KOPT-K1 (cell line): Measurements from ENCODE around the gene VWA2.

Experiments used
- H3K27ac ChIP-seq: fragments of 200-600 bp; sonication (generic); 2 replicates; pipeline ENCODE4 v1.5.1; 2016; ENCODE audit warnings: antibody characterized with exemption, mild to moderate bottlenecking, low read depth, low read length; ENCODE audit not compliant: poor library complexity, severe bottlenecking
- H3K36me3 ChIP-seq: fragments of 200-600 bp; sonication (generic); 2 replicates; pipeline ENCODE4 v1.5.1; 2017; ENCODE audit warnings: antibody characterized with exemption, mild to moderate bottlenecking, low read length, moderate library complexity; ENCODE audit not compliant: insufficient read depth
- H3K9me3 ChIP-seq: fragments of 200-600 bp; sonication (generic); 2 replicates; pipeline ENCODE4 v1.5.1; 2017; ENCODE audit warnings: antibody characterized with exemption, low read length, mild to moderate bottlenecking; ENCODE audit not compliant: insufficient read depth, poor library complexity, severe bottlenecking

The VWA2 gene

GRCh38 chr10:114278884-114279191 is 39.8 kb downstream of the VWA2 start:
- no peaks in the 10 kb centered on the region for H3K36me3 ChIP-seq
- no peak overlapping the region for H3K27ac ChIP-seq
- no peaks in the 10 kb centered on the region for H3K9me3 ChIP-seq

- Histone ChIP-seq H3K36me3 (no peaks in the 10 kb centered on the region), H3K27ac (no peak overlapping the region), H3K9me3 (no peaks in the 10 kb centered on the region)
Observed at GRCh38 chr10:114279289-114279688, 40.2 kb downstream of the VWA2 start.

- Histone ChIP-seq H3K9me3 (no peaks in the 10 kb centered on the region), H3K27ac (no peak overlapping the region), H3K36me3 (no peaks in the 10 kb centered on the region)
Observed at GRCh38 chr10:114279901-114280644, 41.0 kb downstream of the VWA2 start.

- Histone ChIP-seq H3K27ac (no peak overlapping the region), H3K9me3 (no peaks in the 10 kb centered on the region)
Observed at GRCh38 chr10:114281006-114281405, 42.0 kb downstream of the VWA2 start.

GRCh38 chr10:114281461-114281860 is 42.4 kb downstream of the VWA2 start:
- Histone ChIP-seq H3K9me3 (no peaks in the 10 kb centered on the region), H3K36me3 (no peaks in the 10 kb centered on the region), H3K27ac (no peak overlapping the region)

More at GRCh38 chr10:114281006-114281405, 42.0 kb downstream of the VWA2 start:
- no peaks in the 10 kb centered on the region for H3K36me3 ChIP-seq

- Histone ChIP-seq H3K9me3 (no peaks in the 10 kb centered on the region), H3K36me3 (no peaks in the 10 kb centered on the region), H3K27ac (no peak overlapping the region)
Observed at GRCh38 chr10:114282526-114282925, 43.5 kb downstream of the VWA2 start.

- no peak overlapping the region for H3K27ac ChIP-seq
Observed at GRCh38 chr10:114283091-114283490, 44.0 kb downstream of the VWA2 start.

GRCh38 chr10:114283535-114284234 is 44.6 kb downstream of the VWA2 start:
- no peaks in the 10 kb centered on the region for H3K36me3 ChIP-seq

More at GRCh38 chr10:114283091-114283490, 44.0 kb downstream of the VWA2 start:
- H3K9me3 ChIP-seq: no peaks in the 10 kb centered on the region
- no peaks in the 10 kb centered on the region for H3K36me3 ChIP-seq

GRCh38 chr10:114284346-114285071 is 45.5 kb downstream of the VWA2 start:
- Histone ChIP-seq H3K36me3 (no peaks in the 10 kb centered on the region), H3K27ac (no peak overlapping the region), H3K9me3 (no peaks in the 10 kb centered on the region)

More at GRCh38 chr10:114283535-114284234, 44.6 kb downstream of the VWA2 start:
- no peaks in the 10 kb centered on the region for H3K9me3 ChIP-seq
- H3K27ac ChIP-seq: no peak overlapping the region

GRCh38 chr10:114285961-114286441 is 46.9 kb downstream of the VWA2 start:
- Histone ChIP-seq H3K27ac (no peak overlapping the region), H3K9me3 (no peaks in the 10 kb centered on the region), H3K36me3 (no peaks in the 10 kb centered on the region)

- no peaks in the 10 kb centered on the region for H3K36me3 ChIP-seq
Observed at GRCh38 chr10:114286921-114287320, 47.9 kb downstream of the VWA2 start.

GRCh38 chr10:114288424-114289095 is 49.5 kb downstream of the VWA2 start:
- Histone ChIP-seq H3K36me3 (no peaks in the 10 kb centered on the region), H3K9me3 (no peaks in the 10 kb centered on the region), H3K27ac (no peak overlapping the region)

More at GRCh38 chr10:114286921-114287320, 47.9 kb downstream of the VWA2 start:
- no peak overlapping the region for H3K27ac ChIP-seq
- H3K9me3 ChIP-seq: no peaks in the 10 kb centered on the region

GRCh38 chr10:114289096-114289436 is 50.0 kb downstream of the VWA2 start:
- H3K27ac ChIP-seq: no peak overlapping the region
- no peaks in the 10 kb centered on the region for H3K36me3 ChIP-seq
- H3K9me3 ChIP-seq: no peaks in the 10 kb centered on the region

GRCh38 chr10:114290038-114290437 is 51.0 kb downstream of the VWA2 start:
- Histone ChIP-seq H3K27ac (no peak overlapping the region), H3K36me3 (no peaks in the 10 kb centered on the region), H3K9me3 (peaks cover 5% of the 10 kb centered on the region)

- Histone ChIP-seq H3K36me3 (no peaks in the 10 kb centered on the region), H3K9me3 (peaks cover 15% of the 10 kb centered on the region), H3K27ac (no peak overlapping the region)
Observed at GRCh38 chr10:114291076-114291475, 52.0 kb downstream of the VWA2 start.
